GM19397 (cell line): ENCODE results near the gene PRR33.

Experiments used
- ATAC-seq: cut with Tn5 transposase; IDR thresholded peaks from one replicate; pipeline ENCODE4 v1.9.1; 2021; ENCODE audit warnings: mild to moderate bottlenecking, moderate library complexity; ENCODE audit not compliant: unreplicated experiment

Gene PRR33

GRCh38 chr11:1852877-1853276 is 38.8 kb downstream of the PRR33 start, which contains the start of gene LSP1:
LSP1 (plus strand) TSS chr11:1853084; CDS start chr11:1853145, 61 bp downstream.
- ATAC-seq: peak; percentile 36

- no peak for ATAC-seq
These were observed 39.3 kb downstream of the PRR33 start for GRCh38 chr11:1852271-1852876.

- ATAC-seq: no peak
These were observed 40.1 kb downstream of the PRR33 start for GRCh38 chr11:1851468-1852180.

- no peak for ATAC-seq
These were observed 42.9 kb downstream of the PRR33 start for GRCh38 chr11:1848640-1849430.

GRCh38 chr11:1847926-1848639 is 43.6 kb downstream of the PRR33 start:
- ATAC-seq: no peak

- no peak for ATAC-seq
These were observed 44.5 kb downstream of the PRR33 start for GRCh38 chr11:1847006-1847735.

GRCh38 chr11:1846453-1846932 is 45.2 kb downstream of the PRR33 start:
- ATAC-seq: no peak

- no peak for ATAC-seq
These were observed 45.9 kb downstream of the PRR33 start for GRCh38 chr11:1845561-1846452.

- no peak for ATAC-seq
These were observed 46.6 kb downstream of the PRR33 start for GRCh38 chr11:1845095-1845429.

GRCh38 chr11:1844221-1845094 is 47.2 kb downstream of the PRR33 start:
- ATAC-seq: no peak

GRCh38 chr11:1843796-1844195 is 47.9 kb downstream of the PRR33 start:
- ATAC-seq: no peak

- no peak for ATAC-seq
These were observed 48.6 kb downstream of the PRR33 start for GRCh38 chr11:1843098-1843473.

GRCh38 chr11:1842149-1843097 is 49.3 kb downstream of the PRR33 start:
- ATAC-seq: no peak

- no peak for ATAC-seq
These were observed 50.1 kb downstream of the PRR33 start for GRCh38 chr11:1841511-1842148.

- ATAC-seq: no peak
These were observed 50.8 kb downstream of the PRR33 start for GRCh38 chr11:1840780-1841480.
